GM18511 (cell line): ENCODE measurements around the gene PDE4B.

Source experiments
- ATAC-seq: cut with Tn5 transposase; IDR thresholded peaks from one replicate; pipeline ENCODE4 v1.9.1; 2021; ENCODE audit warnings: mild to moderate bottlenecking, moderate library complexity; ENCODE audit not compliant: unreplicated experiment

Gene PDE4B

GRCh38 chr1:66275601-66276023 is 482.9 kb downstream of the PDE4B start:
- ATAC-seq: no peak

DNA sequence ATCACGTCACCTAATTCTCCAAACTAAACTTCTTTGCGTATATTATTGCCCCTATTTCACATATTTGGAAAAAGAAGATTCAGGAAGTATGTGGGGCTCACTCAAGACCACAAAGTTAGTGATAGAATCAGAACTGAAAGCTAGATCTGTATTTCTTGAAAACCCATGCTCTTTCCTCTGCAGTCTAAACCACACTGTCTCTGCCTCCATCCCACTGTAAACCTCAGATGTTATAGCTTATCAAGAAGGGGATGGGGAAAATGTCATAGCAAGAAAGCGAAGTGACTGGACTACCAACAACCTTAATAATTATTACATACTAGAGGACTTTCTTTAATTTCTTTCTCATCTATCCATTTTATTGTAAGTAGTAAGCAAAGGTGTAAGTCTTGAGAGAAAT is 483.5 kb downstream of the PDE4B start:
- ATAC-seq: peak; percentile 79

GRCh38 chr1:66278260-66279021 is 485.7 kb downstream of the PDE4B start:
- peak; percentile 22 for ATAC-seq

GRCh38 chr1:66281808-66282207 is 489.1 kb downstream of the PDE4B start:
- no peak for ATAC-seq

DNA sequence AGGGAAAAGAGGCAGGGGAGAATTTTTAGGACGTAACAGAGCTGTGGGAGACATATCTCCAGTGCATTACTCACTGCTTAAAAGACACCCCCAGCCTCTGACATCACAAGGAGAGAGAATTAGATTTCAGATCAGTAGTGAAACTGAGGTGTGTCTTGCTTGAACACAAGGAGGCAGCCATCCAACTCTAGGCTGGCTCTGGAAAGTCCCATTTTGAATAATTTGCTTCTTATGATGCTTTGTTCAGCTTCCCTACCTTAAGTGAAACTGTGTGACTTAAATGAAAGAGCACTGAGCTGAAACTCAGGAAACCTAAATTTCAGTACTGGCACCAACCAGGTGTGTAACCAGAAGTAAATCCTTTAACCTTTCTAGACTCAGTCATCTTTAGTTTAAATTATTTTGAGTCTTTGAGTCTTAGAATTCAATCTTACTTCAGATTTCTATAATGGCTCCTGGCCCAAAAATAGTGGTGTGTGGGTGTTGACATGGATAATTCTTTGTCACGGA is 489.7 kb downstream of the PDE4B start:
- peak; percentile 82 for ATAC-seq

DNA sequence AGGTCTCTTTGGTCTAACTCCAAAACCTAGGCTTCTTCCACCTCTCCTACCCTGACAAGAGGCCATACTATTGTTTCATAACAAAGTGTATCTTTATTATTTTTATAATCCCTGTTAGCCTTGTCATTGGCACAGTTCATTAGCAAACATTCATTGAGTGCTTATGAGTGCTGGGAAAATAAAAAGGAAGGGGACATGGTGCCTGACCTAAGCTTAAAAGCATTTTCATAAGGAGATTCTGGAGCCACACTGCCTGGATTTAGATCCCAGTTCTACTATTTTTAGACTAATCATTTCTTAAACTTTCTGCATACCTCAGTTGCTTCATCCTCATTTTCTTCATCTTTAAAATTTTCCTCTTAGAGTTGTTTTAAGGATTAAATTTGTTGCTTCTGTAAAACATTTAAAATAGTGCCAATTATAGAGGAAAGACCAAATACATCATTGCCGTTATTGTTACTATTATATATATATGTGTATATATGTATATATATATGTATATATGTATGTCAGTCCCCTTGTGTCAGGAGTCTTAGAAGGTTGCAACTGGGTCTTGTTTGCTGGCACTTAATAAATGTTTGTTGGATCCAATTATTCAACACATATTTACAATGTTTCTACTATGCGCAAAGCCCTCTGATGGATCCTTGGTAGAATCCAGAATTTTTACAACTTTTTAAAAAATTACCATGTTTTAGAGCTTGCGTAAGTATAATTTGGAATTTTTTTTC is 490.4 kb downstream of the PDE4B start:
- ATAC-seq: no peak

GRCh38 chr1:66283622-66284041 is 490.9 kb downstream of the PDE4B start:
- ATAC-seq: peak; percentile 60

GRCh38 chr1:66284746-66285145 is 492.1 kb downstream of the PDE4B start:
- no peak for ATAC-seq

DNA sequence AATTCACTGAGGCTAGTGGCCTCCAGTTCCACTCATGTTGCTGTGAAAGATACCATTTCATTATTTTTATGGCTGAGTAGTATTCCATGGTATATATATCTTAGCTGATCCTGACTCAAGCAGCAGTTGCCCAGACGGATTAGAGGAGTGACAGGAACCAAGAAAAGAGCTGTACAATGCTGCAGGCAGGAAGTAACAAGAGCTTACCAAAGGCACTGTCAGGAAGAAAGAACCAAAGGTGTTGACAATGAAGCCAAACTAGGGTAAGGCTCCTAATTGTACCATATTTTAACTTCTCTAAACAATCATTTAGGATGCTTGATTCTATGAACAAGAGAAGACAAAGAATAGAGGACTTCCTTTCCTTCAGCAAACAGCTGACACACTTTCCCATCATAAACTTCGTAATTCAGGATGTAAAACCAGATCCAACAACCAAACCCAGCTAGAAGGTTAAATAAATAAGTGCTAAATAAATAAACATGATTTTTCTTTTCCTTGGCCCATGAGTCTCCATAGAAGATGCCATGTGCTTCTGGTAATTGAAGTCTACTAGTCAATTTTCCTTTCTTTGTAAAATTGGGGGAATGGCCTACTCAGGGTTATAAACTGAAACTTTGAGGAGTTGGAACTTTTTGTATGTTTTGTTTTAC is 493.0 kb downstream of the PDE4B start:
- ATAC-seq: no peak

GRCh38 chr1:66286307-66286706 is 493.6 kb downstream of the PDE4B start:
- no peak for ATAC-seq

DNA sequence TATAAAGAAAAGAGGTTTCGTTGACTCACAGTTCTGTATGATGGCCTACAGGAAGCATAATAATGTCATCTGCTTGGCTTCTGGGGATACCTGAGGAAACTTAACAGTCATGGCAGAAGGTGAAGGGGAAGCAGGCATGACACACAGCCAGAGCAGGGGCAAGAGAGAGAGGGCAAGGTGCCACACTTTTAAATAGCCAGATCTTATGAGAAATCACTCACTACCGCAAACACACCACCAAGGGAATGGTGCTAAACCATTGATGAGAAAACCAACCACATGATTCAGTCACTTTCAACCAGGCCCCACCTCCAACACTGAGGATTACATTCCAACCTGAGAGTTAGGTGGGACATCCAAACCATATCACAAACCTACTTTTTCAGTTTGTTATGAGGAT is 495.4 kb downstream of the PDE4B start:
- ATAC-seq: no peak

GRCh38 chr1:66290761-66291530 is 498.3 kb downstream of the PDE4B start:
- ATAC-seq: no peak

DNA sequence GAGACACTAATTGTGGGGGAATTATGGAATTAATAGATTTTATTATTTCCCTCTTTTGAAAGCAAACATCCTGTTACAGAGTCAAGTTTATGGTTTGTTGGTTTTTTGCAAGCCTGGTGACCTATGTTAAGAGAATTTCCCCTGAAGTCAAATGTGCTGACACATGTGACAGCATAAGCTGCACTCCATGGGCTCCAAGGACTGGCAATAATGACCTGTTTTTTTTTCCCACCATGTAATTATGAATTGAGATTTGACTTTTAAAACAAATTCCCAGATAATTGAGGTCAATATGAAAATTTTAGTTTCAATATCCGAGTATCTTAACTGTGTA is 498.8 kb downstream of the PDE4B start:
- ATAC-seq: no peak

DNA sequence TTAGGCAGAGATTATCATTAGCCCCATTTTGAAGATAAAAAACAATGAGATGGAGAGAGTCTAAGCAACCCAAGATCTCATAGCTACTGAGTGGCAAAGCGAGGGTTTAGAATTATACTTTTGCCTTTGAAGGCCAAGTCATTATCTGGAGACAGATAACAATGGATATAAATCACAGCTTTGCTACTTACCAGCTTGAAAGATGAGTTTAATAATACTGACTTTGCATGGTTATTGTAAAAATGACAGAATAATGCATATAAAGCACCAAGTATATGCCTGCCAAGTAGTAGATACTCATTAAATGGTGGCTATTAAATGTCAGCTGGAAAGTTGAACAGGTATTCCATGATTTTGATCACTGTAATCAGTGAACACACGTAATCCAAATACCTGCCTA is 499.6 kb downstream of the PDE4B start:
- ATAC-seq: no peak

GRCh38 chr1:66292944-66293343 is 500.2 kb downstream of the PDE4B start:
- ATAC-seq: no peak

DNA sequence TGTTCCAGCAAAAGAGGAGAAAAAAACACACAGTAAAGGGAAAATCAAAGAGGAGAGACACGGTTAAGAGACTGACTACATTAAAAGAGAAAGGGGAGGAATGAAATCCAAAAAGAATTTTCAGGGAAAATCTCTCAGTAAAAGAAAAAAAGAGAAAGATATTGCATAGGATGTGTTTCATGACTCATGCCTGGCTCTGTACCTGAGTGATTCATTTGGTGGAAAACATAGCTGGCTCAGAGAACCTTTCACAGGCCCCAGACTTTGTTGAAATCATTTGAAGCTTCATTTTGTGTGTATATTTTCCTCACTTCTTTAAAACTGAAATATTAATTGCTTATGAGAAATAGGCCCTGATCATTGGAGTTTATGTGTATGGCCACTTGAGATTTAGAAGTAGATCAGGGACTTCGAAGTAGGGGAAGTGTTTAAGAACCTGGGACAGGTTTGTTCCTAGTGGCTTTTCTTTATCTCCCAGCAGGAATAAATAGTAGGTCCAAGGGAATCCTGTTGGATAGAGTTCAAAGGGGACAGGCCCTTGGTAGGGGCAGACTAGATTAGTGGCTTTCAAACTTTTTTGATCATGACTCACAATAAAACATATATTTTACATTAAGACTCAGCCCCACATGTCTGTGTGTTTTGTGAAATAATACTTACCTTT is 502.1 kb downstream of the PDE4B start:
- no peak for ATAC-seq

GRCh38 chr1:66295803-66296202 is 503.1 kb downstream of the PDE4B start:
- ATAC-seq: no peak

- ATAC-seq: no peak
These were observed 503.7 kb downstream of the PDE4B start for GRCh38 chr1:66296370-66296769.

GRCh38 chr1:66296951-66297350 is 504.3 kb downstream of the PDE4B start:
- ATAC-seq: no peak

DNA sequence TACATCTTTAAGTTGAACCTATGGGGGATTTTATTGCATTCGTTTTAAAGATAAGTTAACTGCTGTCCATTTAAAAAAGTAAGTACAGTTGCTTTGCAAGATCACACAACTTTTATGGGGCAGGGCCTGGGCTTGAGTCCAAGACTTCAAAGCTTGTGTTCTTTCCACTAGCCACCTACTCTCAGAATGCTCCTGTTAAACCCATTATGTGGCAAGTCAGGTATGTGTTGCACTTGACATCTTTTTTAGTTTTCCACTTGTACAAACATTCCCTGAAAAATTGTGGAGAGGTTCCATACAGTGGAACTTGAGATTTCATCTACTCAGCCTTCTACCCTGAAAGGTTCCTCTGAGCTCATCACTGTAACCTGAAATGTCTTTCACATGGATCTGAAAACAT is 505.8 kb downstream of the PDE4B start:
- no peak for ATAC-seq
